Erythroblast (primary cell): ENCODE measurements around the gene PLPP3.

Experiments
- GATA1 ChIP-seq: IDR thresholded peaks from 2 replicates; pipeline ENCODE4 v1.6.1; 2011; ENCODE audit warnings: low read depth, mild to moderate bottlenecking, control low read depth, low read length, moderate library complexity
- POLR2A ChIP-seq: IDR thresholded peaks from 2 replicates; pipeline ENCODE4 v1.6.1; 2011; ENCODE audit warnings: mild to moderate bottlenecking, low read length

DNA sequence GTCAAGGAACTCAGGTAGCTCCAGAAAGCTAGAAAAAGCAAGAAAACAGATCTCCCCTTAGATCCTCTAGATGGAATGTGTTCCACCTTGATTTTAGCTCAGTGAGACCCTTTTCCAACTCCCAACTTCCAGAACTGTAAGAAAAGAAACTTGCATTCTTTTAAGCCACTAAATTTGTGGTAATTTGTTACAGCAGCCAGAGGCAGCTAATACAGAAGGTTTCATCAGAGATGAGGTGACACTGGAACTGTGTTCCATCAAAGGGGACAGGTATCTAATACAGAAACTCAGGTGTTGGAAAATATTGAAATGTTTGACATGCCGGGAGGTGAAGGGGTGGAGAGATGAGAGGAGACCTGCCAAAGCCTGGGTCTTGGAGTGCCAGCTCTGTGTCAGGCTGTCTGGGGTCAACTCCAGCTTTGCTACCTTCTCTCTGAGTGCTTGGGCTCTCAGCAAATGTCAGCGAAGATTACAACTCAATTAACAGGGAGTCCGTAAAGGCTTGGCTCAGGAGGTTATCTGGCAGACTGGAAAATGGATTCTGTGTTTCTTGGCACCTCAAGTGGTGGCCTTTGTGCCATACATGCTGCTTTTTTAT lies 71.3 kb downstream of the PLPP3 start:
- TF ChIP-seq POLR2A: no peak
- no peak for TF ChIP-seq GATA1
